HepG2 (cell line): Measurements from ENCODE around the gene COG5. TPM values are rescaled to one million over a fixed set of nuclear protein-coding genes. Genes with fewer than 3 reads are reported as not detected.

Source experiments
- EEA1 ChIP-seq: sonication (generic); formaldehyde crosslinking; IDR thresholded peaks from 2 replicates; pipeline ENCODE4 v1.5.1; 2020; ENCODE audit warnings: mild to moderate bottlenecking, missing genetic modification reagents, borderline replicate concordance
- FOSL2 ChIP-seq: sonication (generic); formaldehyde crosslinking; IDR thresholded peaks from 2 replicates; pipeline ENCODE4 v1.4.0; 2020; ENCODE audit warnings: missing genetic modification reagents
- GLI4 ChIP-seq: sonication (generic); formaldehyde crosslinking; IDR thresholded peaks from 2 replicates; pipeline ENCODE4 v1.5.1; 2020; ENCODE audit warnings: missing genetic modification reagents, mild to moderate bottlenecking, moderate library complexity, borderline replicate concordance
- MXI1 ChIP-seq: IDR thresholded peaks from 3 replicates; pipeline ENCODE4 v1.6.1; 2012; ENCODE audit warnings: low read depth, low read length, inconsistent platforms, borderline replicate concordance
- PCBP1 ChIP-seq: fragments of 200-400 bp; formaldehyde crosslinking; IDR thresholded peaks from 2 replicates; pipeline ENCODE4 v1.6.1; 2017; ENCODE audit warnings: mild to moderate bottlenecking, low read depth, low read length, borderline replicate concordance
- TBP ChIP-seq: sonication (generic); formaldehyde crosslinking; IDR thresholded peaks from 2 replicates; pipeline ENCODE4 v1.5.0; 2020; ENCODE audit warnings: missing genetic modification reagents
- ZNF253 ChIP-seq: sonication (generic); formaldehyde crosslinking; IDR thresholded peaks from 2 replicates; pipeline ENCODE4 v1.8.0; 2022; ENCODE audit warnings: mild to moderate bottlenecking, missing genetic modification reagents, borderline replicate concordance
- ZNF33A ChIP-seq: sonication (generic); formaldehyde crosslinking; IDR thresholded peaks from 2 replicates; pipeline ENCODE4 v1.5.1; 2020; ENCODE audit warnings: missing genetic modification reagents, mild to moderate bottlenecking, moderate library complexity, borderline replicate concordance
- polyA plus RNA-seq, 8 experiments: library from polyadenylated mRNA; depleted of rRNA in 3 of 8; stranded (reverse) in 7 of 8; unstranded in 1 of 8; fragments of >200 nt; fragmentation: Illumina TruSeq in 4 of 8; extraction: Trizol in 4 of 8; gene quantifications; 2 replicates each; pipeline versions ENCODE4 v1.2.1 to v1.2.3, GENCODE V29; 2011 to 2016; ENCODE audit warnings: low read depth in 4 of 8, missing spikeins in 1 of 8, mixed read lengths in 1 of 8; ENCODE audit not compliant: insufficient read depth in 1 of 8
- total RNA-seq, 5 experiments: library from RNA; depleted of rRNA; stranded (reverse); fragments of >200 nt; fragmentation: Illumina TruSeq; extraction: Trizol; gene quantifications; 2 replicates each; pipeline ENCODE4 v1.2.3, GENCODE V29; 2016; ENCODE audit warnings: low read depth in 1 of 5
- TF ChIP-seq, protein P1 (sequence below): IDR thresholded peaks from 2 replicates; pipeline ENCODE4 v1.6.1; 2012; ENCODE audit warnings: inconsistent platforms
- TF ChIP-seq, protein P2 (sequence below): sonication (generic); formaldehyde crosslinking; IDR thresholded peaks from 2 replicates; pipeline ENCODE4 v1.5.0; 2020; ENCODE audit warnings: missing genetic modification reagents, mild to moderate bottlenecking, borderline replicate concordance
- TF ChIP-seq, protein P3 (sequence below): IDR thresholded peaks from 2 replicates; pipeline ENCODE4 v1.6.1; 2016; ENCODE audit warnings: low read depth, borderline replicate concordance
- TF ChIP-seq, protein P4 (sequence below): sonication (generic); formaldehyde crosslinking; IDR thresholded peaks from 2 replicates; pipeline ENCODE4 v1.5.1; 2020; ENCODE audit warnings: mild to moderate bottlenecking, moderate library complexity, missing genetic modification reagents
- TF ChIP-seq, protein P5 (sequence below): sonication (generic); formaldehyde crosslinking; IDR thresholded peaks from 2 replicates; pipeline ENCODE4 v1.9.0; 2021; ENCODE audit warnings: mild to moderate bottlenecking, missing genetic modification reagents
- TF ChIP-seq, protein P6 (sequence below): sonication (generic); formaldehyde crosslinking; IDR thresholded peaks from 2 replicates; pipeline ENCODE4 v1.5.0; 2020; ENCODE audit warnings: mild to moderate bottlenecking, missing genetic modification reagents

COG5 gene
- total and polyA plus RNA-seq, 2 of the 13 experiments (the other 11 are each of a cell fraction or from before 2014, with no cell fraction given): 20.4 to 31.3 TPM

DNA sequence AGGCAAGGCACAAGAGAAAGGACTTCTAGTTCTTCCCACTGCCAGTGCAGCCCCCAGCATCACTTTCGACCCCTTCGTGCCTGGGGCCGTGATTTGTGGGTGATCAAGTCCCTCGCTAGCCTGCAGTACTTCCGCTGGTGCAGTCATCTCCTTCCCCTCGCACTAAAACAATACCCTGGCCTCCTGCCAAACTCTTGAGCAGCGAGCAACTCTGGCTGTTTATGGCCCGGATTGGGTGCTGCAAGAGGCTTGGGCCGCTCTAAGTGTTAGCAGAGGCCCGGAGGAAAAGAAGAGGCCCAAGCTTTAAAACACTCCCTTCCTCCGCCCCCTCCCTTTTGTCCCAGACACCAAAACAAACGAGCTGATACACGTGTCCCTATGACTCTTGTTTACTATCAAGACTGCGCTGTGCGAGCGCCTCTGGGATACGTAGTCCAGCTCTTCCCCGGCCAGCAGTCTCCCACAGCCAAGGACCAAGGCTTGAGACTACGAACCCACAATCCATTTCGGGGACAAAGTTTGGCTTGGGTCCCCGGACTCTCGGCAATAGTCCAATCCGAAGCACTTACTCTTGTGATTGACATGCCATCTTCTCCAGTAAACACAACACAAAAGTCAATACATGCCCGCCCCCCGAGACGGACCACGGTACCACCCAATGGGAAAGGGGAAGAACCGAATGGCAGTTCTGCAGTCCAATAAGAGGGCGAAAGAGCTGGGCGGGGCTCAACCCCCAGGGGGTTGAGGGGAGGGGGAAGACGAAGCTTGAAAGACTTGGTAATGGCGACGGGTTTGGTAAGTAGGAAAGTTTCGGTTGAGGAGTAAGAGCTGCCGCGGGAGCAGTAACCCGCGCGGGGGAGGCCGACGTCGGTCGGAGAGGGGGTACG lies 395.2 kb downstream of the COG5 start, which contains the start of gene HBP1 (continued):
- TF ChIP-seq, protein P1, sequence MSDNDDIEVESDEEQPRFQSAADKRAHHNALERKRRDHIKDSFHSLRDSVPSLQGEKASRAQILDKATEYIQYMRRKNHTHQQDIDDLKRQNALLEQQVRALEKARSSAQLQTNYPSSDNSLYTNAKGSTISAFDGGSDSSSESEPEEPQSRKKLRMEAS: peak; percentile 98
- TF ChIP-seq MXI1: peak; percentile 90; the same call in 2 of the 3 replicates
- TF ChIP-seq, protein P2, sequence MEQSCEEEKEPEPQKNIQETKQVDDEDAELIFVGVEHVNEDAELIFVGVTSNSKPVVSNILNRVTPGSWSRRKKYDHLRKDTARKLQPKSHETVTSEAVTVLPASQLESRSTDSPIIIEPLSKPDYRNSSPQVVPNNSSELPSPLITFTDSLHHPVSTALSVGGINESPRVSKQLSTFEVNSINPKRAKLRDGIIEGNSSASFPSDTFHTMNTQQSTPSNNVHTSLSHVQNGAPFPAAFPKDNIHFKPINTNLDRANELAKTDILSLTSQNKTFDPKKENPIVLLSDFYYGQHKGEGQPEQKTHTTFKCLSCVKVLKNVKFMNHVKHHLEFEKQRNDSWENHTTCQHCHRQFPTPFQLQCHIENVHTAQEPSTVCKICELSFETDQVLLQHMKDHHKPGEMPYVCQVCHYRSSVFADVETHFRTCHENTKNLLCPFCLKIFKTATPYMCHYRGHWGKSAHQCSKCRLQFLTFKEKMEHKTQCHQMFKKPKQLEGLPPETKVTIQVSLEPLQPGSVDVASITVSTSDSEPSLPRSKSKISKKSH (CRISPR knock-in tag): 0 out of 2 replicates have a peak, but pooled peaks have one; percentile 67
- TF ChIP-seq TBP (CRISPR knock-in tag): 0 out of 2 replicates have a peak, but pooled peaks have one; percentile 83
- TF ChIP-seq, protein P3, sequence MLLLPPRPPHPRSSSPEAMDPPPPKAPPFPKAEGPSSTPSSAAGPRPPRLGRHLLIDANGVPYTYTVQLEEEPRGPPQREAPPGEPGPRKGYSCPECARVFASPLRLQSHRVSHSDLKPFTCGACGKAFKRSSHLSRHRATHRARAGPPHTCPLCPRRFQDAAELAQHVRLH: no peak
- TF ChIP-seq ZNF33A: no peak
- no peak for TF ChIP-seq GLI4 (CRISPR knock-in tag)
- TF ChIP-seq, protein P4, sequence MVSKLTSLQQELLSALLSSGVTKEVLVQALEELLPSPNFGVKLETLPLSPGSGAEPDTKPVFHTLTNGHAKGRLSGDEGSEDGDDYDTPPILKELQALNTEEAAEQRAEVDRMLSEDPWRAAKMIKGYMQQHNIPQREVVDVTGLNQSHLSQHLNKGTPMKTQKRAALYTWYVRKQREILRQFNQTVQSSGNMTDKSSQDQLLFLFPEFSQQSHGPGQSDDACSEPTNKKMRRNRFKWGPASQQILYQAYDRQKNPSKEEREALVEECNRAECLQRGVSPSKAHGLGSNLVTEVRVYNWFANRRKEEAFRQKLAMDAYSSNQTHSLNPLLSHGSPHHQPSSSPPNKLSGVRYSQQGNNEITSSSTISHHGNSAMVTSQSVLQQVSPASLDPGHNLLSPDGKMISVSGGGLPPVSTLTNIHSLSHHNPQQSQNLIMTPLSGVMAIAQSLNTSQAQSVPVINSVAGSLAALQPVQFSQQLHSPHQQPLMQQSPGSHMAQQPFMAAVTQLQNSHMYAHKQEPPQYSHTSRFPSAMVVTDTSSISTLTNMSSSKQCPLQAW: peak; percentile 41
- TF ChIP-seq PCBP1: peak; percentile 22; the same call in 1 of the 2 replicates
- TF ChIP-seq, protein P5, sequence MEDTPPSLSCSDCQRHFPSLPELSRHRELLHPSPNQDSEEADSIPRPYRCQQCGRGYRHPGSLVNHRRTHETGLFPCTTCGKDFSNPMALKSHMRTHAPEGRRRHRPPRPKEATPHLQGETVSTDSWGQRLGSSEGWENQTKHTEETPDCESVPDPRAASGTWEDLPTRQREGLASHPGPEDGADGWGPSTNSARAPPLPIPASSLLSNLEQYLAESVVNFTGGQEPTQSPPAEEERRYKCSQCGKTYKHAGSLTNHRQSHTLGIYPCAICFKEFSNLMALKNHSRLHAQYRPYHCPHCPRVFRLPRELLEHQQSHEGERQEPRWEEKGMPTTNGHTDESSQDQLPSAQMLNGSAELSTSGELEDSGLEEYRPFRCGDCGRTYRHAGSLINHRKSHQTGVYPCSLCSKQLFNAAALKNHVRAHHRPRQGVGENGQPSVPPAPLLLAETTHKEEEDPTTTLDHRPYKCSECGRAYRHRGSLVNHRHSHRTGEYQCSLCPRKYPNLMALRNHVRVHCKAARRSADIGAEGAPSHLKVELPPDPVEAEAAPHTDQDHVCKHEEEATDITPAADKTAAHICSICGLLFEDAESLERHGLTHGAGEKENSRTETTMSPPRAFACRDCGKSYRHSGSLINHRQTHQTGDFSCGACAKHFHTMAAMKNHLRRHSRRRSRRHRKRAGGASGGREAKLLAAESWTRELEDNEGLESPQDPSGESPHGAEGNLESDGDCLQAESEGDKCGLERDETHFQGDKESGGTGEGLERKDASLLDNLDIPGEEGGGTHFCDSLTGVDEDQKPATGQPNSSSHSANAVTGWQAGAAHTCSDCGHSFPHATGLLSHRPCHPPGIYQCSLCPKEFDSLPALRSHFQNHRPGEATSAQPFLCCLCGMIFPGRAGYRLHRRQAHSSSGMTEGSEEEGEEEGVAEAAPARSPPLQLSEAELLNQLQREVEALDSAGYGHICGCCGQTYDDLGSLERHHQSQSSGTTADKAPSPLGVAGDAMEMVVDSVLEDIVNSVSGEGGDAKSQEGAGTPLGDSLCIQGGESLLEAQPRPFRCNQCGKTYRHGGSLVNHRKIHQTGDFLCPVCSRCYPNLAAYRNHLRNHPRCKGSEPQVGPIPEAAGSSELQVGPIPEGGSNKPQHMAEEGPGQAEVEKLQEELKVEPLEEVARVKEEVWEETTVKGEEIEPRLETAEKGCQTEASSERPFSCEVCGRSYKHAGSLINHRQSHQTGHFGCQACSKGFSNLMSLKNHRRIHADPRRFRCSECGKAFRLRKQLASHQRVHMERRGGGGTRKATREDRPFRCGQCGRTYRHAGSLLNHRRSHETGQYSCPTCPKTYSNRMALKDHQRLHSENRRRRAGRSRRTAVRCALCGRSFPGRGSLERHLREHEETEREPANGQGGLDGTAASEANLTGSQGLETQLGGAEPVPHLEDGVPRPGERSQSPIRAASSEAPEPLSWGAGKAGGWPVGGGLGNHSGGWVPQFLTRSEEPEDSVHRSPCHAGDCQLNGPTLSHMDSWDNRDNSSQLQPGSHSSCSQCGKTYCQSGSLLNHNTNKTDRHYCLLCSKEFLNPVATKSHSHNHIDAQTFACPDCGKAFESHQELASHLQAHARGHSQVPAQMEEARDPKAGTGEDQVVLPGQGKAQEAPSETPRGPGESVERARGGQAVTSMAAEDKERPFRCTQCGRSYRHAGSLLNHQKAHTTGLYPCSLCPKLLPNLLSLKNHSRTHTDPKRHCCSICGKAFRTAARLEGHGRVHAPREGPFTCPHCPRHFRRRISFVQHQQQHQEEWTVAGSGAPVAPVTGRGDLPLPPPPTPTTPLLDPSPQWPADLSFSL (CRISPR knock-in tag): no peak
- TF ChIP-seq ZNF253 (CRISPR knock-in tag): no peak
- TF ChIP-seq, protein P6, sequence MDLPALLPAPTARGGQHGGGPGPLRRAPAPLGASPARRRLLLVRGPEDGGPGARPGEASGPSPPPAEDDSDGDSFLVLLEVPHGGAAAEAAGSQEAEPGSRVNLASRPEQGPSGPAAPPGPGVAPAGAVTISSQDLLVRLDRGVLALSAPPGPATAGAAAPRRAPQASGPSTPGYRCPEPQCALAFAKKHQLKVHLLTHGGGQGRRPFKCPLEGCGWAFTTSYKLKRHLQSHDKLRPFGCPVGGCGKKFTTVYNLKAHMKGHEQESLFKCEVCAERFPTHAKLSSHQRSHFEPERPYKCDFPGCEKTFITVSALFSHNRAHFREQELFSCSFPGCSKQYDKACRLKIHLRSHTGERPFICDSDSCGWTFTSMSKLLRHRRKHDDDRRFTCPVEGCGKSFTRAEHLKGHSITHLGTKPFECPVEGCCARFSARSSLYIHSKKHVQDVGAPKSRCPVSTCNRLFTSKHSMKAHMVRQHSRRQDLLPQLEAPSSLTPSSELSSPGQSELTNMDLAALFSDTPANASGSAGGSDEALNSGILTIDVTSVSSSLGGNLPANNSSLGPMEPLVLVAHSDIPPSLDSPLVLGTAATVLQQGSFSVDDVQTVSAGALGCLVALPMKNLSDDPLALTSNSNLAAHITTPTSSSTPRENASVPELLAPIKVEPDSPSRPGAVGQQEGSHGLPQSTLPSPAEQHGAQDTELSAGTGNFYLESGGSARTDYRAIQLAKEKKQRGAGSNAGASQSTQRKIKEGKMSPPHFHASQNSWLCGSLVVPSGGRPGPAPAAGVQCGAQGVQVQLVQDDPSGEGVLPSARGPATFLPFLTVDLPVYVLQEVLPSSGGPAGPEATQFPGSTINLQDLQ: no peak
- TF ChIP-seq EEA1 (CRISPR knock-in tag): no peak
- peak; percentile 62 for TF ChIP-seq FOSL2
